Measurements from ENCODE around the gene FAM184A.

The FAM184A gene

GRCh38 chr6:119066517-119066916 lies 11.9 kb downstream of the FAM184A start:
- TF ChIP-seq CTCF (IDR thresholded peaks at IDR 0.05; ENCODE audit: extremely low read depth, missing control alignments), result no peak
- no peak for DNase-seq (ENCODE audit: low spot score)

DNA sequence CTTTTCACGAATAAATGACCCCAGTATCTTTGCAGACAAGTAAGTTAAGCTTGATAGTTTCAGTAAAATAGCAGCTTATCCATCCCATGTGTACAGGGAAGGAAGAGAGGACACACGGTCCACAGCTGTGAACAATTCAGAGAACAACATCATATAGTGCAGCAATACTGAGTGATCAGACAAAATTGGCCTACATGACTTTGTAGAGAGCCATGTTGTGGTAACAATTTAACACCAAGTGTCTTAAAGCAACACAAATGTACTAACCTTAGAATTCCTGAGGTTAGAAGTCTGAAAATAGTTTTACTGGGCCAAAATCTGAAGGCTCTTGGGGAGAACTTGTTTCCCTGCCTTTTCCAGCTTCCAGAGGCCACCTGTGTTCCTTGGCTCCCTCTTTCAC lies 12.5 kb downstream of the FAM184A start:
- TF ChIP-seq CTCF (IDR thresholded peaks at IDR 0.05; ENCODE audit: extremely low read depth, missing control alignments), result no peak
- DNase-seq (ENCODE audit: low spot score), result no peak

GRCh38 chr6:119065382-119065781 lies 13.1 kb downstream of the FAM184A start:
- no peak for TF ChIP-seq CTCF (IDR thresholded peaks at IDR 0.05; ENCODE audit: extremely low read depth, missing control alignments)

DNA sequence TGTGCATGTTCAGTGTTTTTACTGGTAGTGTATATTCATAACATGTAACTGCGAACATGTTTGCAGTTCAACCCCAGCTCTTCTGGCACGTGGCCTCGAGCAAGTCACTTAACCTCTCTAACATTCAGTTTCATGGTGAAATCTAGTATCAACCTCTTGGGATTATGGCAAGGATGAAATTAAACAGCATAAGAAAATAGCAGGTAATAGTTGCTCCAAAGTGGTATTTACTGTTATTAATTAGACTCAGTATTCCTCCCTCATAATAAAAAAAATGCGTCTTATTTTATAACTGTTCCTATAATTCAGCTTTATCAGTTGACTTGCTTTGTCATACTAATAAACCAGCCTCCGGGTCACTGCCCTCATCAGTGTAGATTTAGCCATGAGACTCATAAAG lies 15.0 kb downstream of the FAM184A start:
- no peak for TF ChIP-seq CTCF (IDR thresholded peaks at IDR 0.05; ENCODE audit: extremely low read depth, missing control alignments)
- DNase-seq (ENCODE audit: low spot score), result no peak

More at GRCh38 chr6:119065382-119065781, 13.1 kb downstream of the FAM184A start:
- DNase-seq (ENCODE audit: low spot score), result no peak

DNA sequence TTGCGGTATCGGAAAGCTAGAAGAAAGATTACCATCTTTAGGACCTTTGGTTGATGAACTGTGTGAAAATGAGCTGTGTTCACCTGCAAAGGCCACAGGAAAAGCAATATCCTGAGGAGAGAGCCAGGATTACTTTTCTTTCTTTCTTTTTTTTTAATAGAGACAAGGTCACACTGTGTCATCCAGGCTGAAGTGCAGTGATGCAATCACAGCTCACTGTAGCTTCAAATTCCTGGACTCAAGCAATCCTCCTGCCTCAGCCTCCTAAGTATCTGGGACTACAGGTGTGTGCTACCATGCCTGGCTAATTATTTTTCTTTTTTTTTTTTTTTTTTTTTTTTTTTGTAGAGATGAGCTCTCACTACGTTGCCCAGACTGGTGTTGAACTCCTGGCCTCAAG lies 17.2 kb downstream of the FAM184A start:
- TF ChIP-seq CTCF (IDR thresholded peaks at IDR 0.05; ENCODE audit: extremely low read depth, missing control alignments), result no peak
- DNase-seq (ENCODE audit: low spot score), result no peak

DNA sequence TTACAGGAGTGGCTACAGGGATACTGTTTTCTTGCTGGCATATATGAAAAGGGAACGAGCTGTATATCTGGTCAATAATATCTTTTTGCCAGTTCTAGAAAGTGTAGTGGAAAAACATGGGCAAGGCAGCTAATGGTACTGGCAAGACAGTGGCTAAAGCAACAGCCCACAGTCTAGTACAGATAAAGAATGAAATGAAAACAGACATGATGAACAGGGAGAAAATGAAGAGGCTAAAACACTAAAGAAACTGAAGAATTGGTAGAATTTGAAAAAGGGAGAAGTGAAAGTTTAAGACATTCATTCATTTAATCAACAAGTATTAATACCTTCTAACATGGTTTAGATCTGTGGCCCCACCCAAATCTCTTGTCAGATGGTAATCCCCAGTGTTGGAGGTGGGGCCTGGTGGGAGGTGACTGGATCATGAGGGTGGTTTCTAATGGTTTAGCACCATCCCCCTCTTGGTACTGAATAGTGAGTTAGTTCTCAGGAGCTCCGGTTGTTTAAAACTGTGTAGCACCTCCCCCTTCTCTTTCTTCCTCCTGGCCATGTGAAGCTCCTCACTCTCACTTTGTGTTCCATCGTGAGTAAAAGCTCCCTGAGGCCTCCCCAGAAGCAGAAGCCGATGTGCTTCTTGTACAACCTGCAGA lies 18.1 kb downstream of the FAM184A start:
- no peak for TF ChIP-seq CTCF (IDR thresholded peaks at IDR 0.05; ENCODE audit: extremely low read depth, missing control alignments)
- DNase-seq (ENCODE audit: low spot score), result no peak

DNA sequence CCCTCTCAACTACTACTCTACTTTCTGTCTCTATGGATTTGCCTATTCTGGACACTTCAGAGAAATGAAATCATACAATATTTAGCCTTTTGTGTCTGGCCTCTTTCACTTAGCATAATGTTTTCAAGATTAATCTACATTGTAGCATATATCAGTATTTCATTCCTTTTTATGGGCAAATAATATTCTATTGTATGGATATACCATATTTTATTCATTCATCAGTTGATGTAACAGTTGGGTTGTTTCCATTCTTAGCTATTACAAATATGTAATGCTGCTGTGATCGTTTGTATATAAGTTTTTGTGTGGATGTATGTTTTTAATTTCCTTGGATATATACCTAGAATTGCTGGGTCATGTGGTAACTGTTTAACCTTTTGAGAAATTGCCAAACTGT lies 23.4 kb downstream of the FAM184A start:
- TF ChIP-seq CTCF (IDR thresholded peaks at IDR 0.05; ENCODE audit: extremely low read depth, missing control alignments), result no peak
- DNase-seq (ENCODE audit: low spot score), result no peak
